ENCODE results near the gene NHLRC1.

Gene NHLRC1

DNA sequence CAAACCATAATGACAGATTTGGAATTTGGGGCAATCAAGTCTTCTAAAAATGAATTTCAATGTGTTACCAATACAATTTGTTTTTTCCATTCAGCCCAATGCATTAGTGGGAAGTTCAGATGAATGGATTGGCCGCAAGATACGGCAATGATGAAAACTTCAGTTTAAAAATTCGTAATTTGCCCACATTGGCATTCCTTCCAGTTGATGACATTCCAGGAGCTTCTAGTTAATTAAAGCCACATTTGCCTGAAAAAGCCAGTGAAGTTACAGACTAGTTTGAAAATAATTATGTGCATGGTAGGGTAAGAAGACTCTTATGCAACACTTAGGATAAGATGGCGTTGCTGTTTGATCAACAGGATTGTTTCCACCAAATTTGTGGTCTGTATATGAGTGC lies 46.2 kb downstream of the NHLRC1 start:
- H3K4me1 Mint-ChIP-seq = no peaks in the 10 kb centered on the region
- H3K36me3 Mint-ChIP-seq (ENCODE audit: low read depth) = no peaks in the 10 kb centered on the region
- TF ChIP-seq, protein P1, sequence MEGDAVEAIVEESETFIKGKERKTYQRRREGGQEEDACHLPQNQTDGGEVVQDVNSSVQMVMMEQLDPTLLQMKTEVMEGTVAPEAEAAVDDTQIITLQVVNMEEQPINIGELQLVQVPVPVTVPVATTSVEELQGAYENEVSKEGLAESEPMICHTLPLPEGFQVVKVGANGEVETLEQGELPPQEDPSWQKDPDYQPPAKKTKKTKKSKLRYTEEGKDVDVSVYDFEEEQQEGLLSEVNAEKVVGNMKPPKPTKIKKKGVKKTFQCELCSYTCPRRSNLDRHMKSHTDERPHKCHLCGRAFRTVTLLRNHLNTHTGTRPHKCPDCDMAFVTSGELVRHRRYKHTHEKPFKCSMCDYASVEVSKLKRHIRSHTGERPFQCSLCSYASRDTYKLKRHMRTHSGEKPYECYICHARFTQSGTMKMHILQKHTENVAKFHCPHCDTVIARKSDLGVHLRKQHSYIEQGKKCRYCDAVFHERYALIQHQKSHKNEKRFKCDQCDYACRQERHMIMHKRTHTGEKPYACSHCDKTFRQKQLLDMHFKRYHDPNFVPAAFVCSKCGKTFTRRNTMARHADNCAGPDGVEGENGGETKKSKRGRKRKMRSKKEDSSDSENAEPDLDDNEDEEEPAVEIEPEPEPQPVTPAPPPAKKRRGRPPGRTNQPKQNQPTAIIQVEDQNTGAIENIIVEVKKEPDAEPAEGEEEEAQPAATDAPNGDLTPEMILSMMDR (IDR thresholded peaks at IDR 0.05) = no peak
- peaks cover 5% of the 10 kb centered on the region for H3K27me3 Mint-ChIP-seq (ENCODE audit: low read depth, poor library complexity)
- no peak for DNase-seq
- H3K27ac Mint-ChIP-seq = no peak overlapping the region
- no peak overlapping the region for H3K4me3 Mint-ChIP-seq
- peaks cover 19% of the 10 kb centered on the region for H3K9me3 Mint-ChIP-seq

DNA sequence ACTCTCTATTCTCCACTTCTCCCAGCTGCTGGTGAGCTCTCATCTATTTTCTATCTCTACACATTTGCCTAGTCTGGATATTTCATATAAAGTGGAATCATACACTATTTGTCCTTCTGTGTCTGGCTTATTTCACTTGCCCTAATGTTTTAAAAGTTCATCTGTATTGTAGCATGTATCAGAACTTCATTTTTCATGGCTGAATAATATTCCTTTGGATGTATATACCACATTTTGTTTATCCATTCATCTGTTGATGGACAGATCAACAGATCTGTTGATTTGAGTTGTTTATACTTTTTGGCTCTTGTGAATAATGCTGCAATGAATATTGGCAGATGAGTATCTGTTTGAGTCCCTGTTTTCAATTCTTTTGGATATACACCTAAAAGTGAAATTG lies 49.6 kb downstream of the NHLRC1 start:
- Mint-ChIP-seq H3K9me3 (peaks cover 19% of the 10 kb centered on the region), H3K27ac (no peak overlapping the region), H3K4me3 (no peak overlapping the region), H3K27me3 (ENCODE audit: low read depth, poor library complexity) (no peaks in the 10 kb centered on the region), H3K36me3 (ENCODE audit: low read depth) (no peaks in the 10 kb centered on the region), H3K4me1 (no peaks in the 10 kb centered on the region)
- TF ChIP-seq, protein P1 (IDR thresholded peaks at IDR 0.05) = no peak
- no peak for DNase-seq

DNA sequence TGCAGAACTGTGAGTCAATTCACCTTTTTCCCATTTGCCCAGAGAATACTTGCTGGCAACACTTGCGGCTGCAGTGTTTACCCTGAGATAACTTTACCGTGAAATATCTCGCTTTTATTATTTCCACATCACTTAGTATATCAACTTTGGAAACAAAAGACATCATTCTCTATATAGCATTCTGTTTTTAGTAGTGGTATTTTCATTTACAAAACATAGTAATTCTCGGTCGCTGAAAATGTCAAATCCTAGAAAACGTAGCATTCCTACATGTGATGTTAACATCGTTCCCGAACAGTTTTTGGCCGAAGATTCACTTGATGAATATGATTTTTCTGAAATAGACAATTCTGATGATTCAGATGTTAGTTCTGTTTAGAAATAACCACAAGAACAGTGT lies 52.0 kb downstream of the NHLRC1 start:
- Mint-ChIP-seq H3K4me3 (no peak overlapping the region), H3K27me3 (ENCODE audit: low read depth, poor library complexity) (no peaks in the 10 kb centered on the region), H3K4me1 (no peaks in the 10 kb centered on the region), H3K27ac (no peak overlapping the region), H3K9me3 (peaks cover 16% of the 10 kb centered on the region), H3K36me3 (ENCODE audit: low read depth) (no peaks in the 10 kb centered on the region)
- TF ChIP-seq, protein P1 (IDR thresholded peaks at IDR 0.05) = no peak
- DNase-seq = no peak

Measured in nephron progenitor cell (in vitro differentiated cells).